ENCODE measurements around the gene CDC42EP1.

DNA sequence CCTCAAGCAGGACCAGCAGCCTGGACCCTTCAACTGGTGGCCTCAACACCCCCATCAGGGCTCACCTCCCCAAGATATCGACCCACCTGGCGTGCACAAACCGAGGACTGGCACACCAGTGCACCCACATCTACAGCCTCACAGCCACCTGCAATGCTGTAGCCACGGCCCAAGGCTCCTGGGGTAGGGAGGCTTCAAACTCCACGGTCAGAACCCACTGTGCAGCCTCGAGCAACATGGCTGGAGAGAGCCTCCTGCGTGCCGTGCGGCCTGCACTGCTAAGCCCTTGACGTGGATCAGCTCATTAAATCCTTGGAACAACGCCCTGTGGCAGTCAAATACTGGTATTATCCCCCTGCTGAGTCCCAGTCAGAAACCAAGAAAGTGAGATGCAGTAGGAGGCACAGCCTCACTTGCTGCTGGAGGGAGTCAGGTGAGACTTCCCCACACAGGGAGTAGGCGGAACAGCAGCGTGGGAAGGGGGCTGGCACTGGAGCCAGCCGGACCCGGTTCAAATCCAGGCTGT, 45.7 kb upstream of the CDC42EP1 start:
- TF ChIP-seq, protein P1, sequence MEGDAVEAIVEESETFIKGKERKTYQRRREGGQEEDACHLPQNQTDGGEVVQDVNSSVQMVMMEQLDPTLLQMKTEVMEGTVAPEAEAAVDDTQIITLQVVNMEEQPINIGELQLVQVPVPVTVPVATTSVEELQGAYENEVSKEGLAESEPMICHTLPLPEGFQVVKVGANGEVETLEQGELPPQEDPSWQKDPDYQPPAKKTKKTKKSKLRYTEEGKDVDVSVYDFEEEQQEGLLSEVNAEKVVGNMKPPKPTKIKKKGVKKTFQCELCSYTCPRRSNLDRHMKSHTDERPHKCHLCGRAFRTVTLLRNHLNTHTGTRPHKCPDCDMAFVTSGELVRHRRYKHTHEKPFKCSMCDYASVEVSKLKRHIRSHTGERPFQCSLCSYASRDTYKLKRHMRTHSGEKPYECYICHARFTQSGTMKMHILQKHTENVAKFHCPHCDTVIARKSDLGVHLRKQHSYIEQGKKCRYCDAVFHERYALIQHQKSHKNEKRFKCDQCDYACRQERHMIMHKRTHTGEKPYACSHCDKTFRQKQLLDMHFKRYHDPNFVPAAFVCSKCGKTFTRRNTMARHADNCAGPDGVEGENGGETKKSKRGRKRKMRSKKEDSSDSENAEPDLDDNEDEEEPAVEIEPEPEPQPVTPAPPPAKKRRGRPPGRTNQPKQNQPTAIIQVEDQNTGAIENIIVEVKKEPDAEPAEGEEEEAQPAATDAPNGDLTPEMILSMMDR (IDR thresholded peaks at IDR 0.05), result no peak
- no peak for TF ChIP-seq POLR2A (IDR thresholded peaks at IDR 0.05)
